Measurements from ENCODE around the gene ZDHHC18. TPM values are rescaled to one million over a fixed set of nuclear protein-coding genes. Genes with fewer than 3 reads are reported as not detected.

Gene ZDHHC18
- total RNA-seq, 2 experiments from 2014 or later, result 18.2 to 19.5 TPM

GRCh38 chr1:26831546-26832248 is 5.2 kb downstream of the ZDHHC18 start:
- TF ChIP-seq CTCF (conservative IDR thresholded peaks at IDR 0.05; ENCODE audit: low read length) (no peak), EZH2phosphoT487 (IDR thresholded peaks at IDR 0.05; ENCODE audit: borderline replicate concordance, low read depth, low read length) (no peak)
- Histone ChIP-seq H3K79me2 (ENCODE audit: insufficient read depth, low read depth, low read length) (peaks cover 6% of the 10 kb centered on the region; the same call in 1 of the 2 replicates), H3K4me3 (ENCODE audit: low read depth, low read length, poor library complexity, severe bottlenecking) (no peak overlapping the region), H3K9me2 (ENCODE audit: insufficient read depth, low read length) (no peaks in the 10 kb centered on the region), H3K4me2 (ENCODE audit: low read length) (no peak overlapping the region), H4K20me1 (ENCODE audit: insufficient read depth, low read length) (no peaks in the 10 kb centered on the region), H3K27ac (ENCODE audit: low read depth, low read length, poor library complexity, severe bottlenecking) (no peak overlapping the region), H3K4me1 (ENCODE audit: insufficient read depth, low read length, poor library complexity, severe bottlenecking) (peaks cover 38% of the 10 kb centered on the region), H2AFZ (ENCODE audit: low read length) (no peak overlapping the region), H3K36me3 (ENCODE audit: insufficient read depth, low read length) (peaks cover 40% of the 10 kb centered on the region; the same call in 1 of the 2 replicates), H3K9me3 (ENCODE audit: low read length) (no peaks in the 10 kb centered on the region)
- CTCF ChIA-PET (ENCODE audit: unreplicated experiment), result interaction anchor here (1.0 kb wide), 1 partner anchor 293 kb away, joined by 3 read pairs; no protein-coding TSS in a partner anchor
- no peak for DNase-seq (ENCODE audit: low spot score)
- POLR2A ChIA-PET, result interaction anchor here (0.6 to 1.6 kb wide), 4 partner anchors 20 to 40 kb away, joined by 3 to 4 read pairs (median 4); no protein-coding TSS in a partner anchor
- BruUV-seq (replicated peaks), result no TSS peak
- intact Hi-C loops (cut with micrococcal nuclease; ENCODE audit: unreplicated experiment), result loop anchor here (2.0 kb wide), 2 partner anchors 21 to 43 kb away; no protein-coding TSS in a partner anchor

- no peak overlapping the region for H3K4me3 ChIP-seq (ENCODE audit: low read depth, low read length, poor library complexity, severe bottlenecking)
- ChIA-PET POLR2A (interaction anchor here (0.8 to 1.6 kb wide), 4 partner anchors 21 to 33 kb away, joined by 3 to 5 read pairs (median 4); no protein-coding TSS in a partner anchor), CTCF (ENCODE audit: unreplicated experiment) (no interaction called here)
- no peaks in the 10 kb centered on the region for H3K9me2 ChIP-seq (ENCODE audit: insufficient read depth, low read length)
- H2AFZ ChIP-seq (ENCODE audit: low read length), result no peak overlapping the region
- no peak overlapping the region for H3K27ac ChIP-seq (ENCODE audit: low read depth, low read length, poor library complexity, severe bottlenecking)
- DNase-seq (ENCODE audit: low spot score), result no peak
- H3K4me2 ChIP-seq (ENCODE audit: low read length), result no peak overlapping the region
- no TSS peak for BruUV-seq (replicated peaks)
- H3K79me2 ChIP-seq (ENCODE audit: insufficient read depth, low read depth, low read length), result peaks cover 4% of the 10 kb centered on the region; the same call in 1 of the 2 replicates
- TF ChIP-seq EZH2phosphoT487 (IDR thresholded peaks at IDR 0.05; ENCODE audit: borderline replicate concordance, low read depth, low read length) (no peak), CTCF (conservative IDR thresholded peaks at IDR 0.05; ENCODE audit: low read length) (no peak)
- intact Hi-C loops (cut with micrococcal nuclease; ENCODE audit: unreplicated experiment), result loop anchor here (2.0 kb wide), 2 partner anchors 22 to 44 kb away; no protein-coding TSS in a partner anchor
- H3K4me1 ChIP-seq (ENCODE audit: insufficient read depth, low read length, poor library complexity, severe bottlenecking), result peaks cover 36% of the 10 kb centered on the region
- no peaks in the 10 kb centered on the region for H4K20me1 ChIP-seq (ENCODE audit: insufficient read depth, low read length)
- H3K9me3 ChIP-seq (ENCODE audit: low read length), result no peaks in the 10 kb centered on the region
- H3K36me3 ChIP-seq (ENCODE audit: insufficient read depth, low read length), result peaks cover 40% of the 10 kb centered on the region; the same call in 1 of the 2 replicates
Observed at GRCh38 chr1:26832249-26832960, 5.9 kb downstream of the ZDHHC18 start.

All from OCI-LY7 (cell line).